HepG2 (cell line): ENCODE measurements around the gene TNNI2. TPM values are rescaled to one million over a fixed set of nuclear protein-coding genes. Genes with fewer than 3 reads are reported as not detected.
A peak's percentile ranks its signal among the peaks of the same experiment; 100 is the strongest.

Source experiments
- ATAC-seq: fragments of 200-7000 bp; cut with Tn5 transposase; 3 replicates; pipeline ENCODE4 v1.9.1; 2020; ENCODE audit warnings: mild to moderate bottlenecking, moderate library complexity
- BruUV-seq: library from RNA; stranded (reverse); fragments of 400-500 nt; replicated peaks from 2 replicates; lab custom pipeline; 2021; lab: Mats Ljungman, UMichigan
- CTCF ChIA-PET: fragments of 300-600 bp; formaldehyde crosslinking; extraction: SDS; loops from one replicate; lab custom pipeline; 2021; ENCODE audit warnings: low total read pairs, inconsistent platforms, low intra/inter-chr PET ratio; lab: Yijun Ruan, JAX
- POLR2A ChIA-PET: fragments of 350-600 bp; sonication (Branson Sonifier 250); formaldehyde crosslinking; loops from one replicate; lab custom pipeline; 2020; ENCODE audit warnings: antibody characterized with exemption, inconsistent platforms; lab: Yijun Ruan, JAX
- DNase-seq: peaks from one replicate; pipeline ENCODE4 v3.0.0-alpha.2; 2015; ENCODE audit warnings: low spot score
- FAIRE-seq: peaks from 3 replicates; lab custom pipeline; 2011; peaks lifted over from hg19 to GRCh38; lab: Jason Lieb, UNC
- H2AFZ ChIP-seq: one replicate; pipeline ENCODE4 v1.6.1; 2011; ENCODE audit warnings: low read length, inconsistent platforms
- H3K27ac ChIP-seq: fragments of 300-600 bp; 3 replicates; pipeline ENCODE4 v1.8.0; 2011; ENCODE audit warnings: mixed run types, mild to moderate bottlenecking, mixed read lengths, low read length, inconsistent platforms; ENCODE audit not compliant: insufficient read depth; ENCODE audit errors: extremely low read length
- H3K27me3 ChIP-seq, 2 experiments: fragments of 200-600 bp in 1 of 2; 2 replicates in 1 of 2; 3 replicates in 1 of 2; pipeline versions ENCODE4 v1.6.0 to v1.8.0; 2011; ENCODE audit warnings: low read length in 2 of 2, mild to moderate bottlenecking in 2 of 2, moderate library complexity in 2 of 2, inconsistent platforms in 1 of 2; ENCODE audit not compliant: insufficient read depth in 2 of 2, control insufficient read depth in 1 of 2
- H3K36me3 ChIP-seq, 2 experiments: fragments of 200-600 bp in 1 of 2; replicated peaks in 1 of 2; 2 replicates in 1 of 2; 3 replicates in 1 of 2; pipeline versions ENCODE4 v1.5.1 to v1.8.0; 2011; ENCODE audit warnings: low read length in 2 of 2, inconsistent platforms in 1 of 2; ENCODE audit not compliant: insufficient read depth in 2 of 2, control insufficient read depth in 1 of 2
- H3K4me1 ChIP-seq: 2 replicates; pipeline ENCODE4 v1.5.1; 2012; ENCODE audit warnings: low read length, inconsistent platforms; ENCODE audit not compliant: insufficient read depth
- H3K4me2 ChIP-seq: 2 replicates; pipeline ENCODE4 v1.6.0; 2011; ENCODE audit warnings: low read depth, low read length, inconsistent platforms
- H3K4me3 ChIP-seq, 3 experiments: fragments of 200-600 bp in 1 of 3; sonication (generic), shearing (Covaris generic) in 1 of 3; replicated peaks in 1 of 3; 2 replicates each; pipeline ENCODE4 v1.5.1; 2011 to 2016; ENCODE audit warnings: low read length in 3 of 3, inconsistent platforms in 2 of 3, low read depth in 2 of 3, mild to moderate bottlenecking in 2 of 3, control low read depth in 1 of 3, mixed read lengths in 1 of 3; ENCODE audit not compliant: insufficient read depth in 1 of 3
- H3K79me2 ChIP-seq: one replicate; pipeline ENCODE4 v1.6.1; 2011; ENCODE audit warnings: low read length, inconsistent platforms; ENCODE audit not compliant: insufficient read depth
- H3K9ac ChIP-seq: 2 replicates; pipeline ENCODE4 v1.6.0; 2011; ENCODE audit warnings: mild to moderate bottlenecking, low read depth, low read length, inconsistent platforms; ENCODE audit not compliant: insufficient read depth
- H3K9me3 ChIP-seq: 2 replicates; pipeline ENCODE4 v1.5.1; 2012; ENCODE audit warnings: mild to moderate bottlenecking, low read length
- H4K20me1 ChIP-seq: 2 replicates; pipeline ENCODE4 v1.6.0; 2011; ENCODE audit warnings: inconsistent platforms, mild to moderate bottlenecking, low read length, moderate library complexity; ENCODE audit not compliant: insufficient read depth
- ARNT ChIP-seq: fragments of 450-650 bp; IDR thresholded peaks from 2 replicates; pipeline ENCODE4 v1.6.1; 2017
- CBX5 ChIP-seq: sonication (generic); formaldehyde crosslinking; IDR thresholded peaks from 2 replicates; pipeline ENCODE4 v1.4.0; 2020; ENCODE audit warnings: missing genetic modification reagents, borderline replicate concordance
- ESRRA ChIP-seq: sonication (generic); formaldehyde crosslinking; IDR thresholded peaks from 2 replicates; pipeline ENCODE4 v1.5.1; 2020; ENCODE audit warnings: mild to moderate bottlenecking, low read depth, missing genetic modification reagents
- SOX5 ChIP-seq: IDR thresholded peaks from 2 replicates; pipeline ENCODE4 v1.6.1; 2016; ENCODE audit warnings: borderline replicate concordance
- SP1 ChIP-seq, 2 experiments: fragments of 450-650 bp in 1 of 2; sonication (generic) in 1 of 2; formaldehyde crosslinking in 1 of 2; IDR thresholded peaks; 2 replicates each; pipeline versions ENCODE4 v1.4.0 to v1.6.1; 2016 to 2020; ENCODE audit warnings: missing genetic modification reagents in 1 of 2
- THYN1 ChIP-seq: sonication (generic); formaldehyde crosslinking; IDR thresholded peaks from 2 replicates; pipeline ENCODE4 v1.8.1; 2023; ENCODE audit warnings: low read depth, mild to moderate bottlenecking, moderate library complexity, missing genetic modification reagents, borderline replicate concordance
- ZMYM3 ChIP-seq: sonication (generic); formaldehyde crosslinking; IDR thresholded peaks from 2 replicates; pipeline ENCODE4 v1.5.1; 2020; ENCODE audit warnings: mild to moderate bottlenecking, missing genetic modification reagents
- ZZZ3 ChIP-seq: sonication (generic); formaldehyde crosslinking; IDR thresholded peaks from 2 replicates; pipeline ENCODE4 v1.4.0; 2020; ENCODE audit warnings: missing genetic modification reagents, mild to moderate bottlenecking, borderline replicate concordance
- WGBS: methylation state at CpG from one replicate; pipeline ENCODE4 v1.1.6; 2017; ENCODE audit warnings: low lambda C conversion rate; 5-methylcytosine and 5-hydroxymethylcytosine counted together
- in situ Hi-C: cut with HindIII; loops from 2 replicates; pipeline ENCODE4 v1.10.0; 2017; ENCODE audit warnings: low pct_unique_long_range_greater_than_20kb; ENCODE audit not compliant: extremely low pct_ligation_motif_present
- intact Hi-C: fragments of 100-400 bp; cut with micrococcal nuclease; formaldehyde crosslinking; loops from one replicate; pipeline ENCODE4 v1.10.0; 2022; ENCODE audit not compliant: unreplicated experiment
- polyA plus RNA-seq, 8 experiments: library from polyadenylated mRNA; depleted of rRNA in 3 of 8; stranded (reverse) in 7 of 8; unstranded in 1 of 8; fragments of >200 nt; fragmentation: Illumina TruSeq in 4 of 8; extraction: Trizol in 4 of 8; gene quantifications; 2 replicates each; pipeline versions ENCODE4 v1.2.1 to v1.2.3, GENCODE V29; 2011 to 2016; ENCODE audit warnings: low read depth in 4 of 8, missing spikeins in 1 of 8, mixed read lengths in 1 of 8; ENCODE audit not compliant: insufficient read depth in 1 of 8
- total RNA-seq, 5 experiments: library from RNA; depleted of rRNA; stranded (reverse); fragments of >200 nt; fragmentation: Illumina TruSeq; extraction: Trizol; gene quantifications; 2 replicates each; pipeline ENCODE4 v1.2.3, GENCODE V29; 2016; ENCODE audit warnings: low read depth in 1 of 5
- TF ChIP-seq, protein P1 (sequence below): IDR thresholded peaks from 2 replicates; pipeline ENCODE4 v1.6.1; 2016; ENCODE audit warnings: low read depth, borderline replicate concordance
- TF ChIP-seq, protein P2 (sequence below), 2 experiments: sonication (generic) in 1 of 2; formaldehyde crosslinking in 1 of 2; IDR thresholded peaks; 2 replicates each; pipeline versions ENCODE4 v1.6.1 to v1.9.0; 2014 to 2022; ENCODE audit warnings: antibody characterized with exemption in 1 of 2, borderline replicate concordance in 1 of 2, inconsistent platforms in 1 of 2, low read depth in 1 of 2, missing genetic modification reagents in 1 of 2
- TF ChIP-seq, protein P3 (sequence below): IDR thresholded peaks from 2 replicates; pipeline ENCODE4 v1.4.0; 2020; ENCODE audit warnings: mild to moderate bottlenecking, missing genetic modification reagents

Gene TNNI2
- total and polyA plus RNA-seq, 2 of the 13 experiments (the other 11 are each of a cell fraction or from before 2014, with no cell fraction given), result 7.2 to 12.0 TPM

DNA sequence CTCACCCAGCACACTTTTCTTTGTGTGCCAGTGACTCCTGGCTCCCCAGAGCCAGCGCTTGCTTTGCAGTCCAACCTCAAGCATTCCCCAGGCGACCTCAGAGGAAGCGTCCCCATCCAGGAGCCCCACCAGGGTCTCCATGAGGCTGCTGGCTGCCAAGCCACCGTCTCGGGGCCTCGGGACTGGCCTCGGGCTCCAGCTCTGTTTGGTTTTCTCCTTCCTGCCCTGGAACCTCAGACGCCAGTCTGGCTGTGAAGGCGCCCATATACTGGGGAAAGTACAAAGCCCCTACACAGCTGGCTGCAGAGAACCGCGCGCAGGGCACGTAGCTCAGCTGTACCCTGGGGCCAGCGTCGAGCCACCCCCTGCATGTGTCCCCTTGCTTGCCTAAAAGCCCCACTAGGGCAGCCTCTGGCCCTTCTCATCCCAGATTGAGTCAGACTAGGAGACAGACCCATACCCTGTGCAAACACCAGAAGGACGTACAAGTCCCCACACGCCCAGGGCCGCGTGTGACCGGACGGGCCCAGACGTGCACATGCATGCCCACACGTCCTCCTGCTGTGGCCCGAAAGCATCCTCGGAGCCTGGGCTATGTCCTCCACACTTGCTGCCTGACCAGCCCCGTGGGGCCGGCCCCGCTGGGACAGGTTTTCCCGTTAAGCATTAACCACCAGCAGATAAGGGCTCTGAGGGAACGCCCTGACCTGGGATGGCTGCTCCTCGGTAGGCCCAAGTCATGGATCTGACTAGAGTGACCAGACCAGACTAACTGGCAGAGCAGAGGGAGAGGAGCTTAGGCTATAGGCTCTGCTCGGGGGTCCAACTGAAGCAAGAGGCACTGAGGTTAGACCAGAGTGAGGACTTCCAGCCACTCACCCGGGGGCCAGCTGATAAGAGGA, 8.2 kb upstream of the TNNI2 start:
- Histone ChIP-seq H3K9me3 (no peaks in the 10 kb centered on the region), H3K4me3 (peak overlapping the region in 1 of 3 experiments; percentile 19; a peak in 1 of 6 replicates), H3K9ac (peak overlapping the region; percentile 27; the same call in 1 of the 2 replicates), H3K27ac (peak overlapping the region; percentile 64), H3K79me2 (no peaks in the 10 kb centered on the region), H2AFZ (no peak overlapping the region), H3K4me2 (peak overlapping the region; percentile 65), H4K20me1 (no peaks in the 10 kb centered on the region), H3K36me3 (no peaks in the 10 kb centered on the region), H3K27me3 (peaks cover 0 to 6% of the 10 kb centered on the region in 2 experiments; a peak in 2 of 5 replicates), H3K4me1 (peaks cover 92% of the 10 kb centered on the region)
- intact Hi-C loops, result loop anchor here (2.0 to 5.0 kb wide), 2 partner anchors 123 to 178 kb away; no protein-coding TSS in a partner anchor
- ChIA-PET POLR2A (interaction anchor here (0.8 to 5.1 kb wide), 5 partner anchors 68 to 178 kb away, joined by 3 to 25 read pairs (median 3); no protein-coding TSS in a partner anchor), CTCF (interaction anchor here (1.2 to 4.2 kb wide), 3 partner anchors 137 to 188 kb away, joined by 3 to 44 read pairs (median 37); no protein-coding TSS in a partner anchor)
- ATAC-seq (peak; percentile 79), DNase-seq (peak; percentile 74), FAIRE-seq (peak; percentile 95)
- in situ Hi-C loops, result loop anchor here (5.0 kb wide), 2 partner anchors 133 to 173 kb away; partner anchors contain the start of gene KRTAP5-6
- BruUV-seq, result no TSS peak
- whole genome bisulfite sequencing, result 4% methylated on average over 9 of the region's 33 CpGs
- TF ChIP-seq ZZZ3 (CRISPR knock-in tag) (no peak), CBX5 (CRISPR knock-in tag) (peak; percentile 81; the same call in 1 of the 2 replicates), SOX5 (CRISPR knock-in tag) (peak; percentile 47; the same call in 1 of the 2 replicates), ESRRA (peak; percentile 38; the same call in 1 of the 2 replicates), THYN1 (CRISPR knock-in tag) (no peak), ARNT (no peak), ZMYM3 (peak; percentile 99), SP1 (IDR thresholded peaks at IDR 0.05) (no peak), SP1 (CRISPR knock-in tag; IDR thresholded peaks at IDR 0.05) (no peak)
- TF ChIP-seq, protein P1, sequence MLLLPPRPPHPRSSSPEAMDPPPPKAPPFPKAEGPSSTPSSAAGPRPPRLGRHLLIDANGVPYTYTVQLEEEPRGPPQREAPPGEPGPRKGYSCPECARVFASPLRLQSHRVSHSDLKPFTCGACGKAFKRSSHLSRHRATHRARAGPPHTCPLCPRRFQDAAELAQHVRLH (CRISPR knock-in tag), result peak; percentile 65; the same call in 1 of the 2 replicates
- TF ChIP-seq, protein P2, sequence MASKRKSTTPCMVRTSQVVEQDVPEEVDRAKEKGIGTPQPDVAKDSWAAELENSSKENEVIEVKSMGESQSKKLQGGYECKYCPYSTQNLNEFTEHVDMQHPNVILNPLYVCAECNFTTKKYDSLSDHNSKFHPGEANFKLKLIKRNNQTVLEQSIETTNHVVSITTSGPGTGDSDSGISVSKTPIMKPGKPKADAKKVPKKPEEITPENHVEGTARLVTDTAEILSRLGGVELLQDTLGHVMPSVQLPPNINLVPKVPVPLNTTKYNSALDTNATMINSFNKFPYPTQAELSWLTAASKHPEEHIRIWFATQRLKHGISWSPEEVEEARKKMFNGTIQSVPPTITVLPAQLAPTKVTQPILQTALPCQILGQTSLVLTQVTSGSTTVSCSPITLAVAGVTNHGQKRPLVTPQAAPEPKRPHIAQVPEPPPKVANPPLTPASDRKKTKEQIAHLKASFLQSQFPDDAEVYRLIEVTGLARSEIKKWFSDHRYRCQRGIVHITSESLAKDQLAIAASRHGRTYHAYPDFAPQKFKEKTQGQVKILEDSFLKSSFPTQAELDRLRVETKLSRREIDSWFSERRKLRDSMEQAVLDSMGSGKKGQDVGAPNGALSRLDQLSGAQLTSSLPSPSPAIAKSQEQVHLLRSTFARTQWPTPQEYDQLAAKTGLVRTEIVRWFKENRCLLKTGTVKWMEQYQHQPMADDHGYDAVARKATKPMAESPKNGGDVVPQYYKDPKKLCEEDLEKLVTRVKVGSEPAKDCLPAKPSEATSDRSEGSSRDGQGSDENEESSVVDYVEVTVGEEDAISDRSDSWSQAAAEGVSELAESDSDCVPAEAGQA (IDR thresholded peaks at IDR 0.05; ENCODE audit: low read depth), result no peak
- TF ChIP-seq, protein P2 (CRISPR knock-in tag; IDR thresholded peaks at IDR 0.05; ENCODE audit: borderline replicate concordance), result no peak
- TF ChIP-seq, protein P3, sequence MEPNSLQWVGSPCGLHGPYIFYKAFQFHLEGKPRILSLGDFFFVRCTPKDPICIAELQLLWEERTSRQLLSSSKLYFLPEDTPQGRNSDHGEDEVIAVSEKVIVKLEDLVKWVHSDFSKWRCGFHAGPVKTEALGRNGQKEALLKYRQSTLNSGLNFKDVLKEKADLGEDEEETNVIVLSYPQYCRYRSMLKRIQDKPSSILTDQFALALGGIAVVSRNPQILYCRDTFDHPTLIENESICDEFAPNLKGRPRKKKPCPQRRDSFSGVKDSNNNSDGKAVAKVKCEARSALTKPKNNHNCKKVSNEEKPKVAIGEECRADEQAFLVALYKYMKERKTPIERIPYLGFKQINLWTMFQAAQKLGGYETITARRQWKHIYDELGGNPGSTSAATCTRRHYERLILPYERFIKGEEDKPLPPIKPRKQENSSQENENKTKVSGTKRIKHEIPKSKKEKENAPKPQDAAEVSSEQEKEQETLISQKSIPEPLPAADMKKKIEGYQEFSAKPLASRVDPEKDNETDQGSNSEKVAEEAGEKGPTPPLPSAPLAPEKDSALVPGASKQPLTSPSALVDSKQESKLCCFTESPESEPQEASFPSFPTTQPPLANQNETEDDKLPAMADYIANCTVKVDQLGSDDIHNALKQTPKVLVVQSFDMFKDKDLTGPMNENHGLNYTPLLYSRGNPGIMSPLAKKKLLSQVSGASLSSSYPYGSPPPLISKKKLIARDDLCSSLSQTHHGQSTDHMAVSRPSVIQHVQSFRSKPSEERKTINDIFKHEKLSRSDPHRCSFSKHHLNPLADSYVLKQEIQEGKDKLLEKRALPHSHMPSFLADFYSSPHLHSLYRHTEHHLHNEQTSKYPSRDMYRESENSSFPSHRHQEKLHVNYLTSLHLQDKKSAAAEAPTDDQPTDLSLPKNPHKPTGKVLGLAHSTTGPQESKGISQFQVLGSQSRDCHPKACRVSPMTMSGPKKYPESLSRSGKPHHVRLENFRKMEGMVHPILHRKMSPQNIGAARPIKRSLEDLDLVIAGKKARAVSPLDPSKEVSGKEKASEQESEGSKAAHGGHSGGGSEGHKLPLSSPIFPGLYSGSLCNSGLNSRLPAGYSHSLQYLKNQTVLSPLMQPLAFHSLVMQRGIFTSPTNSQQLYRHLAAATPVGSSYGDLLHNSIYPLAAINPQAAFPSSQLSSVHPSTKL (CRISPR knock-in tag), result peak; percentile 71
